ENCODE data around the gene EMC1.
"Not testable (repeated sequence)": the region's sequence is repeated elsewhere in the genome, so short reads cannot be mapped to it uniquely, and the experiment has no call there.

Gene EMC1

GRCh38 chr1:19216585-19216984, 34.7 kb downstream of the EMC1 start:
- not testable (repeated sequence) for DNase-seq (ENCODE audit: low spot score)

GRCh38 chr1:19213580-19213979, 37.7 kb downstream of the EMC1 start:
- no peak for DNase-seq (ENCODE audit: low spot score)

GRCh38 chr1:19212167-19212566, 39.2 kb downstream of the EMC1 start:
- DNase-seq (ENCODE audit: low spot score): no peak

- no peak for DNase-seq (ENCODE audit: low spot score)
Measured at GRCh38 chr1:19210772-19211549, 40.4 kb downstream of the EMC1 start.

- peak; percentile 98 for DNase-seq (ENCODE audit: low spot score)
Measured at GRCh38 chr1:19209990-19210771, 41.1 kb downstream of the EMC1 start, which contains the start of gene UBR4. TSS of gene UBR4 (minus strand) at chr1:19210266. CDS start at chr1:19210248, 18 bp downstream.

- DNase-seq (ENCODE audit: low spot score): peak; percentile 73
Measured at GRCh38 chr1:19209439-19209989, 41.8 kb downstream of the EMC1 start.

- DNase-seq (ENCODE audit: low spot score): no peak
Measured at GRCh38 chr1:19208710-19209438, 42.5 kb downstream of the EMC1 start.

GRCh38 chr1:19206947-19207346, 44.4 kb downstream of the EMC1 start:
- DNase-seq (ENCODE audit: low spot score): no peak

- DNase-seq (ENCODE audit: low spot score): no peak
Measured at GRCh38 chr1:19205845-19206244, 45.5 kb downstream of the EMC1 start.

- no peak for DNase-seq (ENCODE audit: low spot score)
Measured at GRCh38 chr1:19205403-19205802, 45.9 kb downstream of the EMC1 start.

GRCh38 chr1:19204446-19205266, 46.7 kb downstream of the EMC1 start:
- no peak for DNase-seq (ENCODE audit: low spot score)

GRCh38 chr1:19203440-19203839, 47.9 kb downstream of the EMC1 start:
- DNase-seq (ENCODE audit: low spot score): no peak

- no peak for DNase-seq (ENCODE audit: low spot score)
Measured at GRCh38 chr1:19202396-19202795, 48.9 kb downstream of the EMC1 start.

- DNase-seq (ENCODE audit: low spot score): no peak
Measured at GRCh38 chr1:19199969-19200604, 51.2 kb downstream of the EMC1 start.

- DNase-seq (ENCODE audit: low spot score): no peak
Measured at GRCh38 chr1:19199329-19199968, 51.9 kb downstream of the EMC1 start.

GRCh38 chr1:19198820-19199219, 52.5 kb downstream of the EMC1 start:
- DNase-seq (ENCODE audit: low spot score): no peak

- DNase-seq (ENCODE audit: low spot score): no peak
Measured at GRCh38 chr1:19197845-19198244, 53.5 kb downstream of the EMC1 start.

- no peak for DNase-seq (ENCODE audit: low spot score)
Measured at GRCh38 chr1:19196331-19196730, 55.0 kb downstream of the EMC1 start.

- no peak for DNase-seq (ENCODE audit: low spot score)
Measured at GRCh38 chr1:19193004-19193403, 58.3 kb downstream of the EMC1 start.

- DNase-seq (ENCODE audit: low spot score): no peak
Measured at GRCh38 chr1:19191811-19192210, 59.5 kb downstream of the EMC1 start.

Data from NAMALWA (cell line).